NCI-H2107 (cell line): ENCODE data around the gene THAP4.

ENCODE experiments used
- DNase-seq: peaks from one replicate; lab custom pipeline; 2025; lab: John Stamatoyannopoulos, UW

Gene THAP4

GRCh38 chr2:241638940-241639339, 2.0 kb upstream of the THAP4 start:
- DNase-seq, result no peak

- DNase-seq, result no peak
These were observed 1.1 kb upstream of the THAP4 start for GRCh38 chr2:241637795-241638660.

- no peak for DNase-seq
These were observed 558 bp downstream of the THAP4 start for GRCh38 chr2:241636182-241637017.

DNA sequence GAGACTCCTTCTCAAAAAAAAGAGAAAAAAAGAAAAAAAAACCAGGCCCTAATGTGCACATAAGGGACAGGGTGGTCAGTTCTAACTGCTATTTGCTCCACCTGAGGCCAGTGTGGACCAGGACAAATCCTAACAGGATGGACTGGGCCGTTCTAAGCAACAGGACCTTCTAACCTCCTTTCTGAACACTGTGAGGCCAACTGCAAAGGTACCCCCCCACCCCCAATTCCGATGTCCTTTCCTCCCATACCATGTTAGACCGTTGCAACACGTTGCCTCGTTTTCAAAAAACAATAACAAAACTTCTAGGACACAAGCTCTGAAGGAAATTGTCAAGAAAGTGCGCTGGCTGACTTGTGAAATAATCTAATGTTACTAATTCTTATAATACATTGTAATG, 1.2 kb downstream of the THAP4 start:
- DNase-seq, result no peak

- no peak for DNase-seq
These were observed 3.4 kb downstream of the THAP4 start for GRCh38 chr2:241633561-241633960.

GRCh38 chr2:241632478-241633325, 4.3 kb downstream of the THAP4 start:
- no peak for DNase-seq

- no peak for DNase-seq
These were observed 7.1 kb downstream of the THAP4 start for GRCh38 chr2:241629762-241630435.

GRCh38 chr2:241627675-241628074, 9.3 kb downstream of the THAP4 start:
- no peak for DNase-seq

DNA sequence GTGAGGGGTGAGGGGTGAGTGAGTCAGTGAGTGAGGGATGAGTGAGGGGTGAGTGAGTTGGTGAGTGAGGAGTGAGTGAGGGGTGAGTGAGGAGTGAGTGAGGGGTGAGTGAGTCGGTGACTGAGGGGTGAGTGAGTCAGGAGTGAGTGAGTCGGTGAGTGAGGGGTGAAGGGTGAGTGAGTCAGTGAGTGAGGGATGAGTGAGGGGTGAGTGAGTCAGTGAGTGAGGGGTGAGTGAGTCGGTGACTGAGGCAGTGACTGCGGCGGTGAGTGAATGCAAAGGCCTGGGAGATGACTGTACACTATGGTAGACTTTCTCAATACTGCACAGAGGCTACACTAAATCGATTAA, 16.6 kb downstream of the THAP4 start:
- DNase-seq, result no peak

DNA sequence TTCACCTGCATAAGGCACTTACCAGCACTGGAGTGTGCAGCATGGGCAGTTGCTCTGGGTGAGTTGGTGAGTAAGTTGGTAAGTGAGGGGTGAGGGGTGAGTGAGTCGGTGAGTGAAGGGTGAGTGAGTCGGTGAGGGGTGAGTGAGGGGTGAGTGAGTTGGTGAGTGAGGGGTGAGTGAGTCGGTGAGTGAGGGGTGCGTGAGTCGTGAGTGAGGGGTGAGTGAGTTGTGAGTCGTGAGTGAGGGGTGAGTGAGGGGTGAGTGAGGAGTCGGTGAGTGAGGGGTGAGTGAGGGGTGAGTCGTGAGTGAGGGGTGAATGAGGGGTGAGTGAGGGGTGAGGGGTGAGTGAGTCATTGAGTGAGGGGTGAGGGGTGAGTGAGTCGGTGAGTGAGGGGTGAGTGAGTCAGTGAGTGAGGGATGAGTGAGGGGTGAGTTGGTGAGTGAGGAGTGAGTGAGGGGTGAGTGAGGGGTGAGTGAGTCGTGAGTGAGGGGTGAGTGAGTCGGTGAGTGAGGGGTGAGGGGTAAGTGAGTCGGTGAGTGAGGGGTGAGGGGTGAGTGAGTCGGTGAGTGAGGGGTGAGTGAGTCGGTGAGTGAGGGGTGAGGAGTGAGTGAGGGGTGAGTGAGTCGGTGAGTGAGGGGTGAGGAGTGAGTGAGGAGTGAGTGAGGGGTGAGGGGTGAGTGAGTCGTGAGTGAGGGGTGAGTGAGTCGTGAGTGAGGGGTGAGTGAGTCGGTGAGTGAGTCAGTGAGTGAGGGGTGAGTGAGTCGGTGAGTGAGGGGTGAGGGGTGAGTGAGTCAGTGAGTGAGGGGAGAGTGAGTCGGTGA, 17.1 kb downstream of the THAP4 start:
- no peak for DNase-seq

DNA sequence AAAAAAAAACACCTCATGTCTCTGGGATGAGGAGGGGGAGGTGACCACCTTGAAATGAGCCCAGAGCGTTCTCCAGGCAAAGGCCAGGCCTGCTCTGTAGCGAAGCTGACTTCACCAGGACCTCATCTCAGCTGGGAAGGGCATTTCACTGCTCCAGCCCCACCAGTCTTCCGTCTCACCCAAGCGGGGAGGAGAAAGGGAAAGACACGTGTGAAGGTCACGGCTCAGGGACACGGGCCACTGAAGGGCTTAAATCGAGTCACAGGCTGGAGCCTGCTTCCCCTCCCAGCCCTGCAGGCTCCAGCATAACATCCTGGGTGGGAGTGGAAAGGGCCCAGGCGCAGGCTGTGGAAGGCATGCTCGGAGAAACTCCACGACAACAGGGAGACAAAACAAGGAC, 18.1 kb downstream of the THAP4 start:
- DNase-seq, result no peak

- no peak for DNase-seq
These were observed 18.6 kb downstream of the THAP4 start for GRCh38 chr2:241618296-241618805.

- no peak for DNase-seq
These were observed 19.4 kb downstream of the THAP4 start for GRCh38 chr2:241617431-241618154.

GRCh38 chr2:241616168-241617125, 20.5 kb downstream of the THAP4 start:
- DNase-seq, result no peak

DNA sequence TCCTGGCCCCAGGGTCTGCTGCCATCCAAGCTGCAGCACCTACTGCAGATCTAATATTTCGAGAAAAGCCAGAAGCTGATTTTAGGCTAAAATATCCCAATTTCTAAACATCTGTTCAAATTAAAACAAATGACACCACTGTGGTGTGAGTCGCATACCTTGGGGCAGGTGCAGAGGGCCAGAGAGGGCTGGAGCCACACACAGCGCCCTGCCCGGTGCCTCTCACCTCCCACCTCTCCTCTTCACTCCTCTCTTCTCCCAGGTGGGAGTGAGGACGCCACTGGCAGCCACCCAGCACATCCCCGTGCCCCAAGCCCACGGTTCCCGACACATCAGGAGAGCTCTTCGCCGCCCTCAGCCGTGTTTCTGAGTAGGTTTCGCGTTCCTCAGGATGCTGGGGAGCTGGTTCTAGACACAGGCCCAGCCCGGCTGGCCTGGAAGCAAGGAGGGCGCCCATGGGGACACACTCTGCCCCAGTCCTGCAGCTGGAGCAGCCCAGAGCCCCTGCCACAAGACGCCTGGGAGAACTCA, 21.4 kb downstream of the THAP4 start:
- no peak for DNase-seq

- no peak for DNase-seq
These were observed 21.9 kb downstream of the THAP4 start for GRCh38 chr2:241615041-241615440.

DNA sequence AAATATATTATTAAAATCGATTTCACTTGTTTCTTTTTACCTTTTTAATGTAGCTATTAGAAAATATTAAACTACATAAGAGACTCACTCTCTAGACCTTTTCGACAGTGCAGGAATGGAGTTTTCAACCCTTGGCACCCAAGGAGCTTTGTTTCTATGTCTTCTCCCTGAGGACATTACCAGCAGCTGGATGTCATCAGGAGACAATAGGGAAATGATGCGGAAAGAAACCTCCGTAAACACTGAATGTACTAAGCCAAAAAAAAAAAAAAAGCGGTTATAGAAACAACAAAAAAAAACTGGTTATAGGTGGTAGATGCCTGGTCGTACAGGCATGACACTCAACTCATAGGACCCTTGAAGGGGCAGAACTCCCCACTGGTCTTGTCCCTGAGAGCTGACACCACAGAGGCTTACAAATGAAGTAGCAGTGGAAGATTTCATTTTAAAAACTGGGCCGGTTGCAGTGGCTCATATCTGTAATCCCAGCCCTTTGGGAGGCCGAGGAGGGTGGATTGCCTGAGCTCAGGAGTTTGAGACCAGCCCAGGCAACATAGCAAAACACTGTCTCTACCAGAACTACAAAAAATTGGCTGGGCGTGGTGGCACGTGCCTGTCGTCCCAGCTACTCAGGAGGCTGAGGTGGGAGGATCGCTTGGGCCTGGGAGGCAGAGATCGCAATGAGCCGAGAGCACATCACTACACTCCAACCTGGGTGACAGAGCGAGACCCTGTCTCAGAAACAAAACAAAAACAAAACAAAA, 23.8 kb downstream of the THAP4 start:
- DNase-seq, result no peak
